Measurements from ENCODE around the gene PRUNE2.
"Not testable (repeated sequence)": the region's sequence is repeated elsewhere in the genome, so short reads cannot be mapped to it uniquely, and the experiment has no call there.

Gene PRUNE2

DNA sequence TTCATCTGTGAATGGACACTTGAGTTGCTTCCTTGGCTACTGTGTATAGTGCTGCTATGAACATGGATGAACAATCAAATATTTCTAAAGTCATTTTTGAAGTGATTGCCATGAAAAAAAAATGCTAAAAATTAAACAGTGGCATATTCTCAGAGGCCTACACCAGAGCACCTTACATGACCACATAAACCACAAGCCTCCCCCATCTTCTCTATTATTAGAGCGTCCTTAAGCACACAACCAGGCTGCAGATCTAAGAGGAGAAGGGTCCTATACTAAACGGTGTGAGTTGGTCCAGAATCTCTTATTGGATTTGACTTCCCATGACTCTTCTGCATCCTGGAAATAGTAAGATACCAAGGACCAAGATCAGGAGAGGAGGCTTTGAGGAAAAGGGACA lies 107.4 kb downstream of the PRUNE2 start:
- DNase-seq (ENCODE audit: low read depth in 3 of 3, low spot score in 1 of 3), result no peak

DNA sequence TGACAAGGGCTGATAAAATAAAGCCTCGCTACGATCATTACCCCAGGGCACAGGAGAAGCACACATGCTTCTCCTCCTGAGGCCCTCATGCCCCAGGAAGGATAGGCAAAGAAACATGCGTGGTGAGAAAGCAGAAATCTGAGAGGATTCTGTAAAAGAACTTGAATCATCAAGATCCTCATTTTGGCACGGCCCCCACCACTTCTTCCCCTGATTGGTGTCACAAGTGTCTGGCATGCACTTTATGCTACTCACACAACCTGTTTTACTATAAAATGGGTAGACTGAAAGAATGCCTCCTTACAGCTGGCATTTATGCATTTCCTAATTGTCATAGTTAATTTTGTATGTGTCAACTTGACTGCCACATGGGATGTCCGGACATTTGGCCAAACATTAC lies 109.6 kb downstream of the PRUNE2 start:
- DNase-seq (ENCODE audit: low read depth in 3 of 3, low spot score in 1 of 3), result no peak

- no peak for DNase-seq (ENCODE audit: low read depth in 3 of 3, low spot score in 1 of 3)
Observed at GRCh38 chr9:76793784-76794431, 112.0 kb downstream of the PRUNE2 start.

GRCh38 chr9:76789840-76790239 lies 116.1 kb downstream of the PRUNE2 start:
- DNase-seq (ENCODE audit: low read depth in 3 of 3, low spot score in 1 of 3), result no peak

- no peak for DNase-seq (ENCODE audit: low read depth in 3 of 3, low spot score in 1 of 3)
Observed at GRCh38 chr9:76787677-76788076, 118.2 kb downstream of the PRUNE2 start.

DNA sequence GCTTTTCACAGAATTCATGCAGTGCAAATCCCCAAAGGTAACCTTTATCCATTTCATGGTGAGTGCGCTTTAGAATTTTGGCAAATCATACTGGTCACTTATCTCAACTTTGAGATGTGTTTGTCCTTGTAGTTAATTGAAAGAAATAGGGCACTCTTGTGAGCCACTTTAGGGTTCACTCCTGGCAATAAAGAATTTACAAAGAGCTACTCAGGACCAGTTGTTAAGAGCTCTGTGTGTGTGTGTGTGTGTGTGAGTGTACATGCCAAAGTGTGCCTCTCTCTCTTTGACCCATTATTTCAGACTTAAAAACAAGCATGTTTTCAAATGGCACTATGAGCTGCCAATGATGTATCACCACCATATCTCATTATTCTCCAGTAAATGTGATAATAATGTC lies 120.4 kb downstream of the PRUNE2 start:
- DNase-seq (ENCODE audit: low read depth in 3 of 3, low spot score in 1 of 3), result no peak

DNA sequence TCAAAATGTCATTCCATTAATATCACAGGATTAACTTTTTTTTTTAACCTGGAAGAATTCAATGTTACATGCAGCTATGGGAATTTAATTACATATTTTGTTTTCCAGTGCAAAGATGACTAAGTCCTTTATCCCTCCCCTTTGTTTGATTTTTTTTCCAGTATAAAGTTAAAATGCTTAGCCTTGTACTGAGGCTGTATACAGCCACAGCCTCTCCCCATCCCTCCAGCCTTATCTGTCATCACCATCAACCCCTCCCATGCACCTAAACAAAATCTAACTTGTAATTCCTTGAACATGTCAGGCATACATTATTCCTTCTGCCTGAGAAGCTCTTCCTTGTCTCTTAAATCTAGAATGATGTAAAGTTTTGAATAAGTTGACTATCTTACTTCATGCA lies 121.0 kb downstream of the PRUNE2 start:
- DNase-seq (ENCODE audit: low read depth in 3 of 3, low spot score in 1 of 3), result no peak

GRCh38 chr9:76772686-76773445 lies 133.0 kb downstream of the PRUNE2 start:
- DNase-seq (ENCODE audit: low read depth in 3 of 3, low spot score in 1 of 3), result no peak

DNA sequence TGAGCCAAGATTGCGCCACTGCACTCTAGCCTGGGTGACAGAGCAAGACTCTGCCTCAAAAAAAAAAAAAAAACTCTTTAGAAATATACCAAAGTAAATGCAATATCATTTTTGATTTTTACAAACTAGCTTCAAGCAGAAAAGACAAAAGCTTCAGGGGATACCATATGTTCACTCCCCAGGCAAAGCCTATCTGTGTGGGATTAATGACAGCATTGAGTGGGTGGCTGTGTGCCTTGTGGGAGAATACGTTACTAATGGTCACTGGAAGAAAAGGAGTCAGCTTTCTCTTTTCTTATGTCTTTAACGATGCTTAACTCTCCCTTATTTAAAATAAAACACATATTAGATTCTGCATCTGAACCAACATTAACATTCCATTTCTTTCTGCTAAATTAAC lies 139.8 kb downstream of the PRUNE2 start:
- no peak for DNase-seq (ENCODE audit: low read depth in 3 of 3, low spot score in 1 of 3)

DNA sequence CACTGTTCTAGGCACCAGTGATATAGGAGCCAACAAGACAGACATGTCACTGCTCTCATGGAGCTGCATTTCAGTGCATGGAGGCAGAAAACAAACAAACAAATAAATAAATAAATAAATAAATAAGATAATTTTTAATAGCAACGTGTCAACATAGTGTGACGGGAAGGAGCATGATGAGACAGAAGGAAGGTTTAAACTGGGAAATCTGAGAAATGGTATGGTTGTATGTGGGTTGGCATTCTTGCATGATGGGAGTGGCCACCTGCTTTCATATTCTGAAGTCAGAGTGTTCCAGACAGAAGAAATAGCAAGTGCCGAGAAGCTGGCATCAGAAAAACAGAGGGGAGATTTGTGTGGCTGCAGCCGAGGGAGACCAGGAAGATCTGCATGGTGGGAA lies 141.8 kb downstream of the PRUNE2 start, which contains the start of gene PCA3:
TSS of gene PCA3 (plus strand) at position 301 of the 400 bp plus-strand sequence.
- DNase-seq (ENCODE audit: low read depth in 3 of 3, low spot score in 1 of 3), result no peak

DNA sequence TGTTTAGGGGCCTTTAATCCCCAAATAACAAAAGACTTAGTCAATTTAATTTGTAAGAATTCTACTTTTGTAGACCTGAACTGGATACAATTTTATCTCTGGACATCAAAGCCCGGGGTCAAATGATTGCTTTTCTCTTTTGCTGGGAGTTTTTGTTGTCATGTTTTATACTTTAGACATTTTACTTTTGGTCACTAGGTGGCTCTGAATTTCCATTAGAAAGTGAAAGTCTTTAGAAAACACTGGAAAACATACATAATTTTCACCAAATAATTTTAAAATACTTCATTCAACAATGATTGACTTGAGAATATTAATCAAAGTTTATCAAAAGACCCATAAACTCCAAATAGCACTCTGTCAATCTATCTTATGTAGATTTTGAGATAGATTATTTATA lies 144.5 kb downstream of the PRUNE2 start:
- no peak for DNase-seq (ENCODE audit: low read depth in 3 of 3, low spot score in 1 of 3)

GRCh38 chr9:76759732-76760131 lies 146.2 kb downstream of the PRUNE2 start:
- no peak for DNase-seq (ENCODE audit: low read depth in 3 of 3, low spot score in 1 of 3)

DNA sequence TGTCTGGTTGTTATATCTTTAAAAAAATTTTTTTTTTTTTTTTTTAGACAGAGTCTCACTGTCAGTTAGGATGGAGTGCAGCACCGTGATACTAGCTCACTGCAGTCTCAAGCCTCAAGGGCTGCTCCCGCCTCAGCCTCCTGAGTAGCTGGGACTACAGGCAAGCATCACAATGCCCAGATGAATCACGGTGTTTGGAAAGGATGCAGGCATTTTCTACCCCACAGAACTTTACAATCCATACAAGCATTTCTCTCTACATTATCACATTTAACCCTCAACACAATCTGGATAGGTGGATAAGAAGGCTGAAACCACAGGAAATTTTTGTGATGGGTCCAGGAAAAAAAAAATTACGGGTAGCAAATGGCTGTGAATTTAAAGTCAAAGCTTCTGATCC lies 147.4 kb downstream of the PRUNE2 start:
- DNase-seq (ENCODE audit: low read depth in 3 of 3, low spot score in 1 of 3), result no peak

DNA sequence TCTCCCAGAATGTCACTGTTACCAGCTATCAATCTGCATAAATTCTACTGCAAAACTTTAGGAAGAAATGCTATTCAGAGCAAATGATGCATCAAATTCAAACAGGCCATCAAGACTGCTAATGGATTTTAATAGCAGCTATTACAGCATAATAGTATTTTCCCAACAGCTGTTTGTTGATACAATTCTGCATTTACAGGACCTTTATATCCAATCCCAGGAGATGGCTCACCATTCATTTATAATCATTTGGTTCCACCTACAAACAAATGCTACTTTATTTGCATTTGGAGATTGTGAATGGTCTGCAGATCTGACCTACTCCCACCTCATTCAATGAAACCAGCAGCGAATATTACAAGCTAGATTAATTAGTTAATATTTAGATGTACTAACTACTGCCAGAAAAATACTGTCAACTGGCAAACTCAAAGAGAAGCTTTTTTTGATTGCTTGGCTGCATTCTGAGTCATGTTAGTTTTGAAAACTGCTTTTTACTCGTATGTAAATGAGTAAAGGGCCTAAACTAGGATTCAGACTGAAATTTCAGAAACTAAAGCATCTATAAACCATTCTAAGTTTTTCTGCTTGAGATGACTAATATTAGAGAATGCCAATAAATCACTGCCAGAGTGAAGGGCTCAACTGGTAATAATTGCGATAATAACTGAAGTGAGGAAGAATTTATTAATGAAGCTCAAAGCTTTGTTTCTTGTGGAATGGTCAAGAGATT lies 148.8 kb downstream of the PRUNE2 start:
- no peak for DNase-seq (ENCODE audit: low read depth in 3 of 3, low spot score in 1 of 3)

DNA sequence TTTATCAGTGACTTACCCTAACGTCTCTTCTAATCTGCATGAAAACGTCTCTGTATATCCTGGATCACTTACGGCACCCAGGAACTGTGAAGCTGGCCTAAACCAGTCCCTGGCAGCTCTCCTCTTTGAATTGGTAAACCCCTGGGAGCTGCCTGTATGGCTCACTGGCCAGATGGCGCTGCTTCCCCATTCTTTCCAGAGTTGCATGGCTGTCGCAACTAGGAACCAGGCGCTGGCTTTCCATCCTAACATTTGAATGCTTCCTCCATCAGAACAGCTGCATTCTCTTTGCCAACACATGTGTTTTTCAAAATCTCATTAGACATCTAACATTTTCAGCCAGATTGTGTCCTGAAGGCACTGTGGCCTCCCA lies 149.7 kb downstream of the PRUNE2 start:
- DNase-seq (ENCODE audit: low read depth in 3 of 3, low spot score in 1 of 3), result no peak

- no peak for DNase-seq (ENCODE audit: low read depth in 3 of 3, low spot score in 1 of 3)
Observed at GRCh38 chr9:76751001-76751400, 154.9 kb downstream of the PRUNE2 start.

DNA sequence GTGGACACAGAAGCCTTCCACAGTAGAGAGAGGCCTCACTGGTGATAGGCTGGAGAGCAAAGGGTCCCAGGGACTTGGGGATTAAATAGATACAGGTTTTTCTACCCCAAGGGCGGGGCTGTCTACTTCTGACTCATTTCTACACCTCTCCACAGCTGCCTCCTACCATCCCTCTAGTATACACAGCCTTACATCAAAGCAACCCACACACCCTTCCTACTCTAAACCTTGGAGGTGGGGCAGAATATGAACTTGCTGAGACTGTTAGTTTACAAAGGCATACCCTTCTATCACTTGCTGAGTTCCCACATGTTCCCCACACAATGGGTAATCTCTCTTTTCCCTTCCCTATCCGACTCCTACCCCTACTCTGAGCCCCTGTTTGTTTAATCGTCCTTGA lies 161.6 kb downstream of the PRUNE2 start:
- DNase-seq (ENCODE audit: low read depth in 3 of 3, low spot score in 1 of 3), result no peak

DNA sequence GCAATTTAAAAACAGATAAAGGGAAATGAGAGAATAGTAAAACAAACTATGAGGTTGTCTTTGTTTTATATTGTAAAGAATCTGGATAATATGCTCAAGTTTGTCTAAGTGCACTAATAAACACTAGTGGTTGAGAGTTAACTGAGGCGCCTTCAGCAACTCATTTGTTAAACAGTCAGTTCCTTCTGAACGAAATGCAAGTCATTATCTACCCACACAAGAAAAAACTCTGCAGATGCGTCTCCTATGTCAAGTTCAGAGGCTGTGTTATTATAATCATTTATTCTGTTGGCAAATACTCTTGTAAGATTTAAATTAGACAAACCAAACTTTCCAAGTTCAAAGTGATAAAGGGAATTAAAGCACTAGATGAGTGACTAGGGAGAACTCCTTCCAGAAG lies 162.0 kb downstream of the PRUNE2 start:
- DNase-seq (ENCODE audit: low read depth in 3 of 3, low spot score in 1 of 3), result no peak

DNA sequence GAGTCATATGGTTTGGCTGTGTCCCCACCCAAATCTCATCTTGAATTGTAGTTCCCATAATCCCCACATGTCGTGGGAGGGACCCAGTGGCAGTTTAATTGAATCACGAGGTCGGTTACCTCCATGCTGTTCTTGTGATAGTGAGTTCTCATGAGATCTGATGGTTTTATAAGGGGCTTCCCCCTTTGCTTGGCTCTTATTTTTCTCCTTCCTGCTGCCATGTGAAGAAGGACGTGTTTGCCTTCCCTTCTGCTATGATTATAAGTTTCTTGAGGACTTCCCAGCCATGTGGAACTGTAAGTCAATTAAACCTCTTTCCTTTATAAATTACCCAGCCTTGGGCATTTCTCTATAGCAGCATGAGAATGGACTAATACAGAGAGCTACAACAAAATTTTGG lies 163.0 kb downstream of the PRUNE2 start:
- not testable (repeated sequence) for DNase-seq (ENCODE audit: low read depth in 3 of 3, low spot score in 1 of 3)

GRCh38 chr9:76741524-76741923 lies 164.4 kb downstream of the PRUNE2 start:
- DNase-seq (ENCODE audit: low read depth in 3 of 3, low spot score in 1 of 3), result no peak

- no peak for DNase-seq (ENCODE audit: low read depth in 3 of 3, low spot score in 1 of 3)
Observed at GRCh38 chr9:76738402-76738801, 167.5 kb downstream of the PRUNE2 start.
